Measurements from ENCODE around the gene MYO15B.

The MYO15B gene

DNA sequence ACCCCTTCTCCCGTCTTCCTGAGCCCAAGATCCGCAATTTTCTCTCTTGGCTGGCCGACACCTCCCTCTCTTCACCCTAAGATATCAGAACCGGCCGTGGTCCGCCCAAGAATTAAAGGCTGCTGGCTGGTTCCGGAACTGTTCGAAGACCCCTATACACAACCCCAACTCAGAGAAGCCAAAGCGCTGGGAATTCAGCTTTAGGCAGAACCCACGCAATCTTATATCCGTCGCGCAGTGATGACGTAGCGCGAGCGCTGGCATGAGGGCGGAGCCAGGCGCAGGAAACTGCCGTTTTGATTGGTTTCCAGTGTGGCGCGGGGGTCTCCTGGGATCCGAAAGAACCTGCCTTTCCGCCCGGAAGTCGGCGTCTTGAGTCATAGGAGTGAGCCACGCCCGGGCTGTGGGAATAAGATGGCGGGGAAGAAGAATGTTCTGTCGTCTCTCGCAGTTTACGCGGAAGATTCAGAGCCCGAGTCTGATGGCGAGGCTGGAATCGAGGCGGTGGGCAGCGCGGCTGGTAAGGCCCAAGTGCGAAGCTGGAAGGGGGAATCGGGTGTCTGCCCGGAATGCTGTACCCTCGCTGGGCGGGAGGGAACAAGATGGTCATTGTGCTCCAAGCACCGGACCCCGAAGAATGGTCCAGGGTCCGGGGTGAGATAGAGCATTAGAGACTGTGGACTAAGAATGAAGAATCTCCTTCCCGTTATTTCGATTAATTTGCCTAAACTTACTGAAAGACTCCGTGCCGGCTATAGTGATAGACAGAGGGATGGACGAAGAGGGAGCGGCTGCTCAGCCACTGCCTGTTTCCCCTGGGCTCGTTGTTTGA, 79.6 kb downstream of the MYO15B start, which contains the start of the genes RECQL5 and SAP30BP:
RECQL5 (minus strand) TSS at position 196 of the 832 bp plus-strand sequence. CDS start 597 bp downstream, outside the sequence.
SAP30BP (plus strand) TSS at position 380 of the 832 bp plus-strand sequence; CDS start at position 415, 35 bp downstream.
- Histone ChIP-seq H3K4me3 (replicated peaks; ENCODE audit: insufficient read depth, low read length) (peak within 1 kb of the TSS; percentile 98), H3K27ac (replicated peaks) (peak within 1 kb of the TSS; percentile 67), H3K27me3 (ENCODE audit: insufficient read depth, poor library complexity, severe bottlenecking) (no peaks in the 10 kb centered on the region)
- TF ChIP-seq SPI1 (IDR thresholded peaks at IDR 0.05; ENCODE audit: borderline replicate concordance, low read depth) = no peak; the same call in 1 of the 2 replicates
- TF ChIP-seq, protein P1, sequence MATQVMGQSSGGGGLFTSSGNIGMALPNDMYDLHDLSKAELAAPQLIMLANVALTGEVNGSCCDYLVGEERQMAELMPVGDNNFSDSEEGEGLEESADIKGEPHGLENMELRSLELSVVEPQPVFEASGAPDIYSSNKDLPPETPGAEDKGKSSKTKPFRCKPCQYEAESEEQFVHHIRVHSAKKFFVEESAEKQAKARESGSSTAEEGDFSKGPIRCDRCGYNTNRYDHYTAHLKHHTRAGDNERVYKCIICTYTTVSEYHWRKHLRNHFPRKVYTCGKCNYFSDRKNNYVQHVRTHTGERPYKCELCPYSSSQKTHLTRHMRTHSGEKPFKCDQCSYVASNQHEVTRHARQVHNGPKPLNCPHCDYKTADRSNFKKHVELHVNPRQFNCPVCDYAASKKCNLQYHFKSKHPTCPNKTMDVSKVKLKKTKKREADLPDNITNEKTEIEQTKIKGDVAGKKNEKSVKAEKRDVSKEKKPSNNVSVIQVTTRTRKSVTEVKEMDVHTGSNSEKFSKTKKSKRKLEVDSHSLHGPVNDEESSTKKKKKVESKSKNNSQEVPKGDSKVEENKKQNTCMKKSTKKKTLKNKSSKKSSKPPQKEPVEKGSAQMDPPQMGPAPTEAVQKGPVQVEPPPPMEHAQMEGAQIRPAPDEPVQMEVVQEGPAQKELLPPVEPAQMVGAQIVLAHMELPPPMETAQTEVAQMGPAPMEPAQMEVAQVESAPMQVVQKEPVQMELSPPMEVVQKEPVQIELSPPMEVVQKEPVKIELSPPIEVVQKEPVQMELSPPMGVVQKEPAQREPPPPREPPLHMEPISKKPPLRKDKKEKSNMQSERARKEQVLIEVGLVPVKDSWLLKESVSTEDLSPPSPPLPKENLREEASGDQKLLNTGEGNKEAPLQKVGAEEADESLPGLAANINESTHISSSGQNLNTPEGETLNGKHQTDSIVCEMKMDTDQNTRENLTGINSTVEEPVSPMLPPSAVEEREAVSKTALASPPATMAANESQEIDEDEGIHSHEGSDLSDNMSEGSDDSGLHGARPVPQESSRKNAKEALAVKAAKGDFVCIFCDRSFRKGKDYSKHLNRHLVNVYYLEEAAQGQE (IDR thresholded peaks at IDR 0.05; ENCODE audit: insufficient replicate concordance, low read depth) = peak; percentile 62
- TF ChIP-seq, protein P2, sequence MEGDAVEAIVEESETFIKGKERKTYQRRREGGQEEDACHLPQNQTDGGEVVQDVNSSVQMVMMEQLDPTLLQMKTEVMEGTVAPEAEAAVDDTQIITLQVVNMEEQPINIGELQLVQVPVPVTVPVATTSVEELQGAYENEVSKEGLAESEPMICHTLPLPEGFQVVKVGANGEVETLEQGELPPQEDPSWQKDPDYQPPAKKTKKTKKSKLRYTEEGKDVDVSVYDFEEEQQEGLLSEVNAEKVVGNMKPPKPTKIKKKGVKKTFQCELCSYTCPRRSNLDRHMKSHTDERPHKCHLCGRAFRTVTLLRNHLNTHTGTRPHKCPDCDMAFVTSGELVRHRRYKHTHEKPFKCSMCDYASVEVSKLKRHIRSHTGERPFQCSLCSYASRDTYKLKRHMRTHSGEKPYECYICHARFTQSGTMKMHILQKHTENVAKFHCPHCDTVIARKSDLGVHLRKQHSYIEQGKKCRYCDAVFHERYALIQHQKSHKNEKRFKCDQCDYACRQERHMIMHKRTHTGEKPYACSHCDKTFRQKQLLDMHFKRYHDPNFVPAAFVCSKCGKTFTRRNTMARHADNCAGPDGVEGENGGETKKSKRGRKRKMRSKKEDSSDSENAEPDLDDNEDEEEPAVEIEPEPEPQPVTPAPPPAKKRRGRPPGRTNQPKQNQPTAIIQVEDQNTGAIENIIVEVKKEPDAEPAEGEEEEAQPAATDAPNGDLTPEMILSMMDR (IDR thresholded peaks at IDR 0.05; ENCODE audit: insufficient read depth, low read length) = no peak
- peak; percentile 90 for TF ChIP-seq POLR2AphosphoS5 (IDR thresholded peaks at IDR 0.05; ENCODE audit: low read depth)
- TF ChIP-seq GABPA (IDR thresholded peaks at IDR 0.05; ENCODE audit: low read depth) = peak; percentile 82
- DNase-seq (ENCODE audit: low read depth in 1 of 2, low spot score in 1 of 2) = peak; percentile 94 to 98

DNA sequence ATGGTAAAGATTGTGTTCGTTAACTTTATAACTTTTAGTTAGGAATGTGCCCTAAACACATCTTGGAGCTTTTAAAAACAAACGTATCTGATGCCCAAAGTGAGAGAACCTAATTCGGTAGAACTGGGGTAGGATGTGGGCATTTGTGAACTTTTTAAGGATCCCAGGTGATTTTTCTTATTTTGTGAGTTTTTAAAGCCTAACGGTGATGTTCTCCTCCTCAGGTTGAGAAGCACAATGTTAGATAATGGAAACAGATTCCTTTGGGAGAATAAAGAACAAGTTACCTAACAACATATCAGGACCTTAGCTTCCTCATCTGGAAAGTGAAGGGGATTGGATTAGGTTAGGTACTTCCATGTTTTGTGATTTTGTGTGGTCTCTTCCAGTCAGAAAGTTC, 80.2 kb downstream of the MYO15B start:
- Histone ChIP-seq H3K27ac (replicated peaks) (peak overlapping the region; percentile 67), H3K27me3 (ENCODE audit: insufficient read depth, poor library complexity, severe bottlenecking) (no peaks in the 10 kb centered on the region), H3K4me3 (replicated peaks; ENCODE audit: insufficient read depth, low read length) (peak overlapping the region; percentile 98)
- no peak for TF ChIP-seq SPI1 (IDR thresholded peaks at IDR 0.05; ENCODE audit: borderline replicate concordance, low read depth)
- TF ChIP-seq, protein P1 (IDR thresholded peaks at IDR 0.05; ENCODE audit: insufficient replicate concordance, low read depth) = no peak
- DNase-seq (ENCODE audit: low read depth in 1 of 2, low spot score in 1 of 2) = no peak

DNA sequence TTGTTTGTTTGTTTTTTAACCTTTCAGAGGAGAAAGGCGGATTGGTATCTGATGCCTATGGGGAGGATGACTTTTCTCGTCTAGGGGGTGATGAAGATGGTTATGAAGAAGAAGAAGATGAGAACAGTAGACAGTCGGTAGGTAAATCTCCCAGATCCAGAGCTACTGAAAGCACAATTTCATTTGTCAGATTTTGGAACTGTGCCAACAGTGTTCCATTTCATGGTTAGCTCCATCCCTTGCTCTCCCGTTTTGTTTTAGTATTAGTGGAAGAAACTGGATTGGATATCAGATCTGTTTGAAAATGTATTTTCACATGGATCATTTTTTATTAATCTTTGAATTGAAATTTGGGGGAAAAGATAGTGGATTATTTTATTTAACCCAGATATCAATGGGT, 80.9 kb downstream of the MYO15B start:
- Histone ChIP-seq H3K27ac (replicated peaks) (no peak overlapping the region), H3K4me3 (replicated peaks; ENCODE audit: insufficient read depth, low read length) (no peak overlapping the region; the same call in 1 of the 2 replicates), H3K27me3 (ENCODE audit: insufficient read depth, poor library complexity, severe bottlenecking) (no peaks in the 10 kb centered on the region)
- DNase-seq (ENCODE audit: low read depth in 1 of 2, low spot score in 1 of 2) = no peak
- TF ChIP-seq POLR2AphosphoS5 (IDR thresholded peaks at IDR 0.05; ENCODE audit: low read depth) = no peak
- TF ChIP-seq, protein P1 (IDR thresholded peaks at IDR 0.05; ENCODE audit: insufficient replicate concordance, low read depth) = no peak
- TF ChIP-seq, protein P2 (IDR thresholded peaks at IDR 0.05; ENCODE audit: insufficient read depth, low read length) = no peak
- no peak for TF ChIP-seq GABPA (IDR thresholded peaks at IDR 0.05; ENCODE audit: low read depth)
- TF ChIP-seq SPI1 (IDR thresholded peaks at IDR 0.05; ENCODE audit: borderline replicate concordance, low read depth) = no peak
